OCI-LY3 (cell line): Measurements from ENCODE around the gene CNN2.

Source experiments
- H2AFZ ChIP-seq: fragments of 200-600, 300-600 bp; shearing (Covaris generic); 2 replicates; pipeline ENCODE4 v1.6.0; 2014; ENCODE audit warnings: antibody characterized with exemption, low read depth, low read length
- H3K27ac ChIP-seq: fragments of 200-600, 300-600 bp; sonication (generic); 2 replicates; pipeline ENCODE4 v1.5.1; 2014; ENCODE audit warnings: mild to moderate bottlenecking, low read length, moderate library complexity, mixed read lengths
- H3K27me3 ChIP-seq: fragments of 200-600, 300-600 bp; sonication (generic); 2 replicates; pipeline ENCODE4 v1.6.1; 2014; ENCODE audit warnings: low read depth, low read length, mixed read lengths
- H3K36me3 ChIP-seq: fragments of 200-600, 300-600 bp; sonication (generic); replicated peaks from 2 replicates; pipeline ENCODE3; 2014; ENCODE audit warnings: low read depth, low read length, mixed read lengths
- H3K4me1 ChIP-seq: fragments of 300-600, 200-600 bp; sonication (generic); 2 replicates; pipeline ENCODE4 v1.6.1; 2014; ENCODE audit warnings: low read length, mixed read lengths
- H3K4me2 ChIP-seq: fragments of 200-600, 300-600 bp; sonication (generic); 2 replicates; pipeline ENCODE4 v1.6.1; 2014; ENCODE audit warnings: low read length, mixed read lengths
- H3K4me3 ChIP-seq: fragments of 300-600, 200-600 bp; sonication (generic); 2 replicates; pipeline ENCODE4 v1.5.1; 2014; ENCODE audit warnings: antibody characterized with exemption, mild to moderate bottlenecking, low read length, moderate library complexity
- H3K79me2 ChIP-seq: fragments of 300-600, 200-600 bp; shearing (Covaris generic); 2 replicates; pipeline ENCODE4 v1.6.1; 2014; ENCODE audit warnings: mild to moderate bottlenecking, low read length, mixed read lengths
- H3K9ac ChIP-seq: fragments of 300-600, 200-600 bp; shearing (Covaris generic); 2 replicates; pipeline ENCODE4 v1.6.0; 2014; ENCODE audit warnings: mild to moderate bottlenecking, low read length, moderate library complexity
- H3K9me3 ChIP-seq: fragments of 200-600, 300-600 bp; shearing (Covaris generic); 2 replicates; pipeline ENCODE4 v1.6.1; 2014; ENCODE audit warnings: low read length, mixed read lengths; ENCODE audit not compliant: insufficient read depth
- H4K20me1 ChIP-seq: fragments of 200-600, 300-600 bp; sonication (generic); 2 replicates; pipeline ENCODE4 v1.6.1; 2016; ENCODE audit warnings: low read length, mixed read lengths; ENCODE audit not compliant: insufficient read depth
- EZH2phosphoT487 ChIP-seq: fragments of 200-600 bp; shearing (Covaris generic); IDR thresholded peaks from 2 replicates; pipeline ENCODE4 v1.6.1; 2018; ENCODE audit warnings: antibody characterized with exemption, mixed run types, low read depth
- TF ChIP-seq, protein P1 (sequence below): fragments of 200-600, 300-600 bp; sonication (generic); IDR thresholded peaks from 2 replicates; pipeline ENCODE4 v1.5.1; 2014; ENCODE audit warnings: antibody characterized with exemption, low read length, low read depth

Gene CNN2

GRCh38 chr19:1070931-1071791, 44.8 kb downstream of the CNN2 start:
- Histone ChIP-seq H3K9me3 (no peaks in the 10 kb centered on the region), H3K27me3 (no peaks in the 10 kb centered on the region), H3K36me3 (peaks cover 25% of the 10 kb centered on the region), H4K20me1 (no peaks in the 10 kb centered on the region), H3K4me1 (peaks cover 39% of the 10 kb centered on the region), H3K27ac (no peak overlapping the region), H3K4me3 (no peak overlapping the region), H3K9ac (no peak overlapping the region), H3K4me2 (no peak overlapping the region), H2AFZ (no peak overlapping the region), H3K79me2 (peaks cover 31% of the 10 kb centered on the region)
- no peak for TF ChIP-seq EZH2phosphoT487
- TF ChIP-seq, protein P1, sequence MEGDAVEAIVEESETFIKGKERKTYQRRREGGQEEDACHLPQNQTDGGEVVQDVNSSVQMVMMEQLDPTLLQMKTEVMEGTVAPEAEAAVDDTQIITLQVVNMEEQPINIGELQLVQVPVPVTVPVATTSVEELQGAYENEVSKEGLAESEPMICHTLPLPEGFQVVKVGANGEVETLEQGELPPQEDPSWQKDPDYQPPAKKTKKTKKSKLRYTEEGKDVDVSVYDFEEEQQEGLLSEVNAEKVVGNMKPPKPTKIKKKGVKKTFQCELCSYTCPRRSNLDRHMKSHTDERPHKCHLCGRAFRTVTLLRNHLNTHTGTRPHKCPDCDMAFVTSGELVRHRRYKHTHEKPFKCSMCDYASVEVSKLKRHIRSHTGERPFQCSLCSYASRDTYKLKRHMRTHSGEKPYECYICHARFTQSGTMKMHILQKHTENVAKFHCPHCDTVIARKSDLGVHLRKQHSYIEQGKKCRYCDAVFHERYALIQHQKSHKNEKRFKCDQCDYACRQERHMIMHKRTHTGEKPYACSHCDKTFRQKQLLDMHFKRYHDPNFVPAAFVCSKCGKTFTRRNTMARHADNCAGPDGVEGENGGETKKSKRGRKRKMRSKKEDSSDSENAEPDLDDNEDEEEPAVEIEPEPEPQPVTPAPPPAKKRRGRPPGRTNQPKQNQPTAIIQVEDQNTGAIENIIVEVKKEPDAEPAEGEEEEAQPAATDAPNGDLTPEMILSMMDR, result no peak

- Histone ChIP-seq H3K9me3 (no peaks in the 10 kb centered on the region), H2AFZ (no peak overlapping the region), H3K4me1 (peaks cover 46% of the 10 kb centered on the region), H3K9ac (no peak overlapping the region), H3K79me2 (peaks cover 29% of the 10 kb centered on the region), H3K36me3 (peaks cover 27% of the 10 kb centered on the region), H4K20me1 (no peaks in the 10 kb centered on the region), H3K27ac (no peak overlapping the region), H3K4me2 (no peak overlapping the region), H3K4me3 (no peak overlapping the region), H3K27me3 (no peaks in the 10 kb centered on the region)
- TF ChIP-seq EZH2phosphoT487, result no peak
- TF ChIP-seq, protein P1, result no peak
Observed at GRCh38 chr19:1072371-1073015, 46.1 kb downstream of the CNN2 start.

DNA sequence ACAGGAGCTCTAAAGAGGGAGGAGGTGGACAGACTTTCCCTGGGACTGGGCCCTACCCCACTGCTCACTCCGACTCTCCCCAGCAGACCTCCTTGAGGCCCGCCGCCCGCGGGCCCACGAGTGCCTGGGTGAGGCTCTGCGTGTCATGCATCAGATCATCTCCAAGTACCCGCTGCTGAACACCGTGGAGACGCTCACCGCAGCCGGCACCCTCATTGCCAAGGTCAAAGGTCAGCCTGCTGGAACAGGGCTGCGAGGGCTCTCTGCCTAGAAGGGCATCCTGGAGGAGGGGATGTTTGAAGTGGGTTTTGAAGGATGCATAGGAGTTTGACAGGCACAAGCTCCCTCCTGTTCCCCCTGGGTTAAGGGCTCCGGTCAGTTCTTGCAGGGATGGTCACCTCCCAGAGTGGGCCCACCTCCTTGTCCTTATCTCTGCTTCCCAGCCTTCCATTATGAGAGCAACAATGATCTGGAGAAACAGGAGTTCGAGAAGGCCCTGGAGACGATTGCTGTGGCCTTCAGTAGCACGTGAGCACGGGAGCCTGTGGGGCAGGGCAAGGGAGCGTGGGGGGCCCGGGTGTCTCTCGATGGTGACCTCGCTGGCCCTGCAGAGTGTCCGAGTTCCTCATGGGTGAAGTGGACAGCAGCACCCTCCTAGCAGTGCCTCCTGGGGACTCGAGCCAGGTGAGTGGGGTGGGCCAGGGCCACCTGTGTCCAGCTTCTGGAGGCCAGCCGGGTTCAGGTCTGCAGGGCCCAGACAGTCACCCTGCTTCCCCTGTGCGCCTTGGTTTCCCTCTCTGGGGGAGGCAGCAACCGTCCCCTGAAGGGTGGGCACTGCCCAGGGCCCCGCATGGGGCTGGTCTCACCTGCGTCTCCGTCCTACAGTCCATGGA, 46.9 kb downstream of the CNN2 start:
- Histone ChIP-seq H3K9ac (no peak overlapping the region), H2AFZ (no peak overlapping the region), H4K20me1 (no peaks in the 10 kb centered on the region), H3K4me2 (no peak overlapping the region), H3K36me3 (peaks cover 32% of the 10 kb centered on the region), H3K27ac (no peak overlapping the region), H3K4me3 (no peak overlapping the region), H3K9me3 (no peaks in the 10 kb centered on the region), H3K27me3 (no peaks in the 10 kb centered on the region), H3K4me1 (peaks cover 49% of the 10 kb centered on the region), H3K79me2 (peaks cover 21% of the 10 kb centered on the region)
- no peak for TF ChIP-seq EZH2phosphoT487
- TF ChIP-seq, protein P1, result no peak
